NCI-H187 (cell line): Measurements from ENCODE around the gene ROR1.

Experiments
- DNase-seq, 2 experiments: peaks; one replicate each; lab custom pipeline; 2025; lab: John Stamatoyannopoulos, UW

The ROR1 gene

DNA sequence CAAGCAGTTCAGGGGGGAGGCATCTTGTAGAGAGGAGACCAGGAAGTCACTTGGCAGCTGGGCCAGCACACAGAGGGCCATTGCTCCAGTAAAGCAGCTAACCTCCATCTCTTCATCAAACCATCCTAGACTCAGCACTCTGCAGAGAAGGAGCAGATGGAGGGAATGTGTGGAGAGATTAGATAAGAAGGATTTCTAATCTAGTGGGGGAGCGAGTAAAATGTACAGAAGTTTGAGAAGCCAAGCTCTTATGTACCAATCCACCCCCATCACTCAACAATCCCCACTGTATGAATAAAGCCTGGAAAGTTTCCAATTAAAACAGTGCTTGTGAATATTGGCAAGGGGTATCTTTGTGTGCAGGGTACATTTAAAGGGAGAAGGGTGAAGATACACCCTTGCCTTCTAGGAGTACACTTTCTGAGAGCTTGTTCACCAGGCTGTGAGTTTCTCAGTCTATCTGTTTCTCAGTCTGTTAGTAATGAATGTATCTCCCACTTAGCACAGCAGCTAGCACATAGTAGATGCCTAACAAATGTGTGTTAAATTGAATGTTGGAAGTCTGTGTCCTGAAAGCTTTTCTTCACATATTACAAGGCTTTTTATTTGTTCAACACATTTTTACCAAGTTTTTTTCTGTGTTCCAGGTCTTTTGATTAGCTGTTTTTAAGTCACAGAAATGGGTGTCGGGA is 286.9 kb downstream of the ROR1 start:
- DNase-seq = no peak

DNA sequence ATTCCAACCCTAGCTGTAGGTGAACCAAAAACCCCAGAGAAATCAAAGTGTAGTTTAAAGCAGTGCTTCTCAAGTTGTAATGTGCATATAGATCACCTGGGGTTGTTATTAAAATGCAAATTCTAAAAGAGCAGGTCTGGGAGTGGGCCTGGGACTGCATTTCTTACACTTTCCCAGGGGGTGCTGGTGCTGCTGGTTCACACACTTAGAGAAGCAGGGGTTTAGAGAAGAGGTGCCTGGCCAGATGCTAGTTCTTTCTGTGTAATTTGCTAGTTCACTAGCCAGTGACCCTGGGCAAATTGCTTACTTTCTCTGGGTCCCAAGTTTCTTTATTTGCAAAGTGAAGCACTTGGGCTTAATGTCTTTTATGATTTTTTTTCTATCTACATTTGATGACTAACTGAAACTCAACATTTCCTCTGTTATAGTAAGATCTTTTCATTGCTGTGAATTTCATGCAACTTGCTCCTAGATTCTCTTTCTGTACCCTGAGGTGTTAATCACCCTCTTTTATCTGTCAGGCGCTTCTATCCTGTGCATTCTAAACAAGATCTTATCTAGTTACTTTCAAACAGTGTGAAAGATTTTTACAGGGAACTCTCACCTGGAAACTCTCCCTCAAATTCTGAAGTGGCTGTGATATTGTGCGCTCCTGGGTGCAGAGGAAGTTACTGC is 287.8 kb downstream of the ROR1 start:
- DNase-seq = no peak

DNA sequence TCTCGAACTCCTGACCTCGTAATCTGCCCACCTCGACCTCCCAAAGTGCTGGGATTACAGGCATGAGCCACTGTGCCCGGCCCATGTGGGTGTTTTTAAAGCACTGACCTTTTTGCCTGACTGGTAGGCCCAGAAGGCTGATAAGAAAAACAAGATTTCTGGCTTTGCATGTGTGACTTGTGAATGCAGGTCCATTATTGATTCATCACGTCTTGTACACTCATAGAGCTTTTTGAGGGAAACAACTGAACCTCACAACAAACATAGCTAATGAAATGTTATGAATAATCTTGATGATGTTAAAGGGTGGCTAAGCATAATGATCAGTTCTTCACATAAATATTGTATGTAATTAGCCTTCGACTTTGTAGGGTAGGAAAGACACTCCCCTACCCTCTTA is 288.7 kb downstream of the ROR1 start:
- DNase-seq = no peak

- DNase-seq = no peak
Observed at GRCh38 chr1:64062941-64063581, 289.2 kb downstream of the ROR1 start.

- no peak for DNase-seq
Observed at GRCh38 chr1:64065571-64065970, 291.8 kb downstream of the ROR1 start.

- DNase-seq = no peak
Observed at GRCh38 chr1:64072089-64072793, 298.4 kb downstream of the ROR1 start.

- no peak for DNase-seq
Observed at GRCh38 chr1:64073705-64074104, 299.9 kb downstream of the ROR1 start.

DNA sequence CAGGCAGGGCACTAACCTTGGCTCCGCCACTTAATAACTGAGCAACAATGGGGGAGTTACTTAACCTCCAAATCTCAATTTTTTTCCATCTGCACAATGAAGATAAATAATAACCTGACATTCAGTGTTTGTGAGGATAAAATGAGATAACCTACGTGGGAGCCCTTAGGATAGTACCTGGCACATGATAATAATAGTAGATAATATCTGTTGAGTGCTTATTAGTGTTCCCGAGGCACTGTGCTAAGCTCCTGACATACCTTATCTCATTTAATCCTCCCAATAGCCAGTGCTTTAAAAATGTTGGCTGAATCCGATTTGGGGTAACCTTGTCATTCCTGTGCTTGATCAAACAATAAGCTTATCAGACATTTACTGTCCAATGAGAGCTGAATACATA is 300.9 kb downstream of the ROR1 start:
- no peak for DNase-seq

- DNase-seq = no peak
Observed at GRCh38 chr1:64077281-64077940, 303.6 kb downstream of the ROR1 start.

DNA sequence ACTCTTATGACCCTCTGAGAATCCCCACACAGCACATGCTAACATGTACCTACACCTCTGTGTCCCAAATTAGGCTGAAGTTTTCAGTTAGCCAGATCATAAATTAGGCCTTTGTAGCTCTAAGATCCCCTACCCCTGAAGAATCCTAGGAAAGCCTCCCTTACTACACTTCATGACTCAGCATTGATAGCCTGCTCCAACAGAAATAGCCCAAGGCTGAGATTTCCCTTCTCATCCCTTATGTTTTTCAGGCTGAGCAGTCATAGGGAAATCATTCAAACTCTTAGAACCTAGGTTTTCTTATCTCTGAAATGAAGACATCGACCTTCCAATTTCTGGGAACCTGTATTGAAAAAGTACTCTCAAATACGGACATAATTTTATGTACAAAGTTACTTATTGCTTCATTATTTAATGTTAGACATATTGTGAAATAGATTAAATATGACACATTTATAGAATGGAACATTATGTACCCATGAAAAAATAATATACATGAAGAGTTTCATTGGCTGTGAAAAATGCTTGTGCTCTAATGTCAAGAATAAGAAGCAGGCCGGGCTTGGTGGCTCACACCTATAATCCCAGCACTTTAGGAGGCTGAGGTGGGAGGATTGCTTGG is 307.2 kb downstream of the ROR1 start:
- DNase-seq = no peak

- DNase-seq = no peak
Observed at GRCh38 chr1:64082459-64082858, 308.6 kb downstream of the ROR1 start.

GRCh38 chr1:64084451-64084850 is 310.6 kb downstream of the ROR1 start:
- DNase-seq = no peak

DNA sequence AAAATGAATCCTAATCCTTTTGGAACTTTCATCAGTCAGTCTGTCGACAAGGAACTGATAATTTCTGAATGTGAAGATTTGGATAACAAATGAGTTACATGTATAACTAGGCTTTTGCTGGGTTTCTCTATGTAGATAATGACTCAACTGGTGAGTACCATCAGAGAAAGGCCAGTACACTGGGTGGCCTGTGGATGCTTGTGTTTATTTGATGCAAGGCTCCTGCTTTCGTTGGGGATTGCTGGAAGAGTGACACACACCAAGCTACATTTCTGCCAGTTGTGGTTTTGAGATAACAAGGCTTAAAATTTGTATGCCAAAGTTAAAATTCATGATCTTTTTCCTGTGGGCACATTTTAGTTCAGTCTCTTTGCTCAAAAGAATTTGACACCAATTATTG is 314.0 kb downstream of the ROR1 start:
- no peak for DNase-seq

GRCh38 chr1:64090436-64090835 is 316.6 kb downstream of the ROR1 start:
- DNase-seq = no peak

- DNase-seq = no peak
Observed at GRCh38 chr1:64092851-64093371, 319.1 kb downstream of the ROR1 start.

DNA sequence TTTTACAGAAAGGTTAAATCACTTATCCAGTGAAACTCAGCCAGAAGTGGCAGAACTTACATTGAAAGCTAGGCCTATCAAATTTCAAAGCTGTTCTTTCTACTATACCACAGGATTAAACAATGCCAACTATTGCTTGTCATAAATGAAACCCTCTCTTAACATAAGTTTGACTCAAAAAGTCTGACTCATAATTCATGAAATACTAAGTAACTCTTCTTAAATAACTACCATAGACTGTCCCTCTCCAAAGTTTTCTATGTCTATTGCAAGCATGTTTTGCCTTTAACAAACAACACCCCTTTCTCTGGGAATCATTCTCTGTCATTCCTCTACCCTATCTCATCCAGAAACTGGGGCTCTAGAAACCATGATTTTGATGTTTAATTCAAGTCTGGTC is 320.1 kb downstream of the ROR1 start:
- no peak for DNase-seq

- no peak for DNase-seq
Observed at GRCh38 chr1:64095832-64096231, 322.0 kb downstream of the ROR1 start.

- DNase-seq = peak; percentile 23 to 30
Observed at GRCh38 chr1:64097859-64098258, 324.0 kb downstream of the ROR1 start.

- no peak for DNase-seq
Observed at GRCh38 chr1:64098436-64098835, 324.6 kb downstream of the ROR1 start.

DNA sequence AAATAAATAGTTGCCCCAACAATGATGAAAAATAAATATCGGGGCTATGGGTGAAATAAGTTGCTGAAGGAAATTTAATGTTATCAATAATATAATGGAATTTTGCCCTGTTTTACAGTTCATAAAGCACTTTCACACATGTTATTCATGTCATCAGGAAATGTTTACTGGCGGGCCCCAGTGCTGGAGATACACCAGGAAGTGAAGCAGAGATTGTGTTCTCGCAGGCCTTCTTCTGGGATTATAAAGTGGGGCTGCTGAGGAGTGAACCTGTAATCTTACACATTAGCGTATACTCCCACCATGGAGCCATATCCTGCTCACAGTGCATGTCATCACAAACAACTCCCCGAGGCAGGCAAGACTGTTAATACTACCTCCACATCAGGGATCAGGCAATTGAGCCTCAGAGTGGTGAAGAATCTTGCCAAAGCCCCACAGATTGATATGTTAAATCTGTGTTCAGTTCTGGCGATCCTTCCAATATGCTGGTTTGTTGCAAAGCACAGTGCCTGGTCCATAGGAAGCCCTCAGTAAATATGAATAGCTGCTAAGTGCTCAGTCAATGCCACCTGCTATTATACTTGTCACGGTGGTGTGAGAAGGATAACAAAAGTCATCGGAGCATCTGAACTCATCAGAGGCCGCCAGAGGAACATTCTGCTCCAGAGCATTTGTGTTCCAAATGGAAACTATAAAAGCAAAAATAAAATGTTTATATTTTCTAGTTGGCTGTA is 325.2 kb downstream of the ROR1 start:
- peak; percentile 11 to 18 for DNase-seq

GRCh38 chr1:64100791-64101190 is 327.0 kb downstream of the ROR1 start:
- DNase-seq = no peak
